SJCRH30 (cell line): ENCODE results near the gene TRIM72. TPM values are rescaled to one million over a fixed set of nuclear protein-coding genes. Genes with fewer than 3 reads are reported as not detected.
A peak's percentile ranks its signal among the peaks of the same experiment; 100 is the strongest.
"Not testable (repeated sequence)": the region's sequence is repeated elsewhere in the genome, so short reads cannot be mapped to it uniquely, and the experiment has no call there.

ENCODE experiments used
- DNase-seq, 2 experiments: peaks; one replicate each; pipeline ENCODE4 v3.0.0-alpha.2; 2015 to 2020
- H3K27ac ChIP-seq: fragments of 250-450 bp; sonication (Bioruptor Pico); 2 replicates; pipeline ENCODE4 v1.5.1; 2020; ENCODE audit warnings: mild to moderate bottlenecking, moderate library complexity
- H3K27me3 ChIP-seq: fragments of 250-450 bp; sonication (Bioruptor Pico); 2 replicates; pipeline ENCODE4 v1.5.1; 2020; ENCODE audit warnings: mild to moderate bottlenecking, moderate library complexity
- H3K36me3 ChIP-seq: fragments of 250-450 bp; sonication (Bioruptor Pico); 2 replicates; pipeline ENCODE4 v1.5.1; 2020; ENCODE audit warnings: mild to moderate bottlenecking, moderate library complexity
- H3K4me1 ChIP-seq: fragments of 250-450 bp; sonication (Bioruptor Pico); 2 replicates; pipeline ENCODE4 v1.5.1; 2020; ENCODE audit warnings: mild to moderate bottlenecking, moderate library complexity
- H3K4me3 ChIP-seq: fragments of 250-450 bp; sonication (Bioruptor Pico); 2 replicates; pipeline ENCODE4 v1.5.1; 2020; ENCODE audit warnings: mild to moderate bottlenecking, moderate library complexity
- H3K9me3 ChIP-seq: fragments of 250-450 bp; sonication (Bioruptor Pico); replicated peaks from 2 replicates; pipeline ENCODE4 v1.5.1; 2020; ENCODE audit warnings: mild to moderate bottlenecking, moderate library complexity
- total RNA-seq: library from RNA; depleted of rRNA; stranded (reverse); fragments of >200 nt; shearing (Covaris generic); gene quantifications from 2 replicates; pipeline ENCODE4 v1.2.3, GENCODE V29; 2014; rRNA removed

The TRIM72 gene, protein sequence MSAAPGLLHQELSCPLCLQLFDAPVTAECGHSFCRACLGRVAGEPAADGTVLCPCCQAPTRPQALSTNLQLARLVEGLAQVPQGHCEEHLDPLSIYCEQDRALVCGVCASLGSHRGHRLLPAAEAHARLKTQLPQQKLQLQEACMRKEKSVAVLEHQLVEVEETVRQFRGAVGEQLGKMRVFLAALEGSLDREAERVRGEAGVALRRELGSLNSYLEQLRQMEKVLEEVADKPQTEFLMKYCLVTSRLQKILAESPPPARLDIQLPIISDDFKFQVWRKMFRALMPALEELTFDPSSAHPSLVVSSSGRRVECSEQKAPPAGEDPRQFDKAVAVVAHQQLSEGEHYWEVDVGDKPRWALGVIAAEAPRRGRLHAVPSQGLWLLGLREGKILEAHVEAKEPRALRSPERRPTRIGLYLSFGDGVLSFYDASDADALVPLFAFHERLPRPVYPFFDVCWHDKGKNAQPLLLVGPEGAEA
- 32.5 and 33.7 TPM in 2 replicates for total RNA-seq

DNA sequence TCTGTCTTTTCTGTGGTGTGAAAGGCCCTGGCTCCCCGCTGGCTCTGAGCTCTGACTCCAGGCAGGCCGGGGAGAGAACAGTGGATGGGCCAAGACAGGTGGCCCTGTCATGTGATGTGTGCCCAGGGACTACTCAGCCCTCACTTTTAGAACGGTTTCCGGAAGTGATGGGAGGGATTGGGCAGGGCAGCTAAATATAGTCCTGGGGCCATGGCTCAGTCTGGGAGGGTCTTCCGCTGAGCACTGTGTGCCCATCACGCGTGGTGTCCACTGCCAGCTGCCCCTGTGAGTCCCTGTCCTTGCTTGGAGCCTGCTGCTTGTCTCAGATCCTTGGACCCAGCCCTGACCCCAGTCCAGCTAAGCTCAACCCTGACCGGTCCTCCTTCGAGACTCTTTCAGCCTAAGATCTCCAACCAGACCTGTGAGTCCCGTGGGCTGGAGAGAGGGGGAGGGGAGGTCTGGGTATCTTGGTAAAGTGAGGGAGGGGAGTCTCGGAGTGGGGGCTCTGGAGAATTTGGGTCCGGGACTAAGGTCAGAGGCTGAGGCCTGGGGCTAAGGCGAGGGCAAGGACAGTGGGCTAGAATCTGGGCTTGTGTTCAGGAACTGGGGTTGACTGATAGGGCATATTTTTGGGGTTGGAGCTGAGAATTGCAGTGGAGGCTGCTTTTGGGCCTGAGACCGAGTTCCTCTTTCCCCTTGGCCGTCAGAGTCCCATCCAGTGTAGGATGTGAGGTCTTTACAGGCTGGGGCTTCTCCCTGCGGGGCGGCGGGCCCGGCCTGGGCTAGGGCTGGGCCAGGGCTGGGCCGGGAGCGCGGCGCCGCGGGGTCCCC, at the start of gene TRIM72:
TSS of gene TRIM72 (plus strand) at position 243 of the 831 bp plus-strand sequence. CDS start 620 bp downstream, outside the sequence.
- Histone ChIP-seq H3K36me3 (peaks cover 19% of the 10 kb centered on the region), H3K27me3 (no peaks in the 10 kb centered on the region), H3K4me3 (peak within 1 kb of the TSS; percentile 79), H3K27ac (peak within 1 kb of the TSS; percentile 84), H3K4me1 (peaks cover 12% of the 10 kb centered on the region), H3K9me3 (no peaks in the 10 kb centered on the region)
- DNase-seq, result peak; percentile 93 to 96

- Histone ChIP-seq H3K4me3 (no peak overlapping the region), H3K36me3 (no peaks in the 10 kb centered on the region), H3K27me3 (no peaks in the 10 kb centered on the region), H3K9me3 (no peaks in the 10 kb centered on the region), H3K4me1 (no peaks in the 10 kb centered on the region; the same call in 1 of the 2 replicates), H3K27ac (no peak overlapping the region)
- no peak for DNase-seq
These were observed 46.6 kb upstream of the TRIM72 start for GRCh38 chr16:31167315-31167714.

- no peaks in the 10 kb centered on the region for H3K9me3 ChIP-seq
- no peaks in the 10 kb centered on the region; the same call in 1 of the 2 replicates for H3K4me1 ChIP-seq
- no peaks in the 10 kb centered on the region for H3K36me3 ChIP-seq
- H3K27ac ChIP-seq, result no peak overlapping the region
- no peak overlapping the region for H3K4me3 ChIP-seq
- H3K27me3 ChIP-seq, result no peaks in the 10 kb centered on the region
- no peak for DNase-seq
These were observed 45.1 kb upstream of the TRIM72 start for GRCh38 chr16:31168848-31169247.

DNA sequence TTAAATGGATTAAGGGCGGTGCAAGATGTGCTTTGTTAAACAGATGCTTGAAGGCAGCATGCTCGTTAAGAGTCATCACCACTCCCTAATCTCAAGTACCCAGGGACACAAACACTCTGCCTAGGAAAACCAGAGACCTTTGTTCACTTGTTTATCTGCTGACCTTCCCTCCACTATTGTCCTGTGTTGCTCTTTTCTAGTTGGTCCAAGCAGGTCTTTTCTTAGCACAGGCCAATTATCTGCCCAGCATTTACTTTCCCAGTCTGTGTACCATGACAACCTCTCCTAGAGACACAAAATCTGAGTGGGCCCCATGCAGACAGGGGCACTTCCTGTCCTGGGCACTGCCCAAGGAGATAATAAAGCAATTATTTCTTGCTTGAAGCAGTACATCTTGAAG, 43.9 kb upstream of the TRIM72 start:
- not testable (repeated sequence) for H3K27me3 ChIP-seq, H3K9me3 ChIP-seq, H3K27ac ChIP-seq, H3K36me3 ChIP-seq, H3K4me1 ChIP-seq, H3K4me3 ChIP-seq, DNase-seq

DNA sequence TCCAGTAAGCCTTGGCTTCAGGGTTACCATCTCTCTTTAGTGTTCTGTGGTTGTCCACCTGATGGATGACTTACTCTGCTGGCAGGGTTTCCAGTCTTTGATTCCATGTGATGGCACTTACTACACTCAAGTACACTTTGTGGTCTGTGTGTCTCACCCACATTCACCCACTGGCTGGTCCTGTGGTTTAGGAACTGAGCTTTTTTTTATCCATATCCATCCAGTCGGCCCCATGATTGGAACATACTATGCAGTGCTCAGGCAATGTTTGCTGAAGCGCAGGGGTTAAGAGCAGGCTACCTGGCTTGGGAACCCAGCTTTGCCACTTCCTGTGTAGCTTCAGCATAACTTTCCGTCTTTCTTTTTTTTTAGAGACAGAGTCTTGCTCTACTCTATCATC, 36.8 kb upstream of the TRIM72 start:
- Histone ChIP-seq H3K4me1 (peaks cover 4% of the 10 kb centered on the region), H3K4me3 (no peak overlapping the region), H3K27me3 (no peaks in the 10 kb centered on the region), H3K9me3 (no peaks in the 10 kb centered on the region), H3K36me3 (peaks cover 14% of the 10 kb centered on the region), H3K27ac (no peak overlapping the region)
- peak in 1 of 2 experiments; percentile 42 for DNase-seq

DNA sequence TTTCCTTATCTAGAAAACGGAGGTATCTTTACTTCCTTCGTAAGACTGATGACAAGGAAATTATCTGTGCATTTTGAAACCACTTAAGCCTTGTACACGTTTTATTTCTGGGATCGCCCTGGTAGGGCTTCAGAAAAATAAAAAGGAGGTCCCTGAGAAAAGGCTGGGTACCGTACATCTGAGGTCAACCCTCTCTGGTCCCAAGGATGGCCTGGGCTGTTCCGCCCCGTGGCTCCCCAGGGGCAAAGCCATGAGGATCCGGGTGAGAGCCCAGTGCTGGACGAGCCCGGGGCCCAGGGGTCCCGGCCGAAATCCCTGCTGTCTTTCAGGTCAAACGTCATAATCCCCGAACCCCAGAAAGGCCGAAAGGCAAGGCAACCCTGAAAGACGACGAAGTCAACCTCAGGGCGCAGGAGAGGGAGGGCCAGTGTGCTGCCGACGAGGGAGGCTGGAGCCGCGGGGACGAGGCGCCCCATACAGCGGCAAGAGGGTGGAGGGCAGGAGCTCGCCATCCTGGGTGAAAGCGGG, 34.6 kb upstream of the TRIM72 start:
- no peaks in the 10 kb centered on the region for H3K9me3 ChIP-seq
- no peak for DNase-seq
- peaks cover 36% of the 10 kb centered on the region for H3K36me3 ChIP-seq
- H3K27ac ChIP-seq, result peak overlapping the region; percentile 97
- H3K4me3 ChIP-seq, result peak overlapping the region; percentile 97
- peaks cover 8% of the 10 kb centered on the region for H3K4me1 ChIP-seq
- no peaks in the 10 kb centered on the region for H3K27me3 ChIP-seq

DNA sequence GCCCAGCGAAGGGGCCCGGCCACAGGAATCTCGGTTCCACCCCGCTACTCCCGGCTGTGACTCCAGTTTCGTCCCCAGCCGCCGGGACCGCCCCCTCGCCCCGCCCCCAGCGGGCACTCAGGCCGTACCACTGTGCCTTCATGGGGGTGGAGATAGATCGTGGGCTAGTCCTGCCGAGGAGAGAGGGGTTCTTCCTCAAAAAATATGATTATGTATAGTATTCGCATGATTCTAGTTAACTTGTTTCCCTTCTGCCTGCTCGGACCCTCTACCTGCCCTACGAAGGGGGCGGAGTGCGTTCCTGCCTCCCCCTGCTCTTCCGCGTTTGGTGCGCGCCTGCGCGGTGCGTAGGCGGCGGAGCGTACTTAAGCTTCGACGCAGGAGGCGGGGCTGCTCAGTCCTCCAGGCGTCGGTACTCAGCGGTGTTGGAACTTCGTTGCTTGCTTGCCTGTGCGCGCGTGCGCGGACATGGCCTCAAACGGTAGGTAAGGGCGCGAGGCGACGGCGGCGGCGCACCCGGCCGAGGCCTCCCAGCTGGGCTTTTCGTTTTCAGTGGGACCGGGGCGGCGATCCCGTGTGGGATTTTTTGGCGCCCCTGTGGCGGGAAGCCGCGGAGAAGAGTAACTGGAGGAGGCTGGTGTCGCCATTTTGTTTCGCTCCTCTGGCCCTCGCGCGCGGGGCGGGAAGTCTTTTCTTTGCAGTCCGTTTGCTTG, 34.0 kb upstream of the TRIM72 start, which contains the start of gene FUS:
TSS of gene FUS (plus strand) at position 393 of the 713 bp plus-strand sequence. CDS start at position 469, 76 bp downstream.
- Histone ChIP-seq H3K9me3 (no peaks in the 10 kb centered on the region), H3K27ac (peak within 1 kb of the TSS; percentile 97), H3K27me3 (no peaks in the 10 kb centered on the region), H3K36me3 (peaks cover 42% of the 10 kb centered on the region), H3K4me3 (peak within 1 kb of the TSS; percentile 97), H3K4me1 (peaks cover 8% of the 10 kb centered on the region)
- peak; percentile 89 to 92 for DNase-seq

GRCh38 chr16:31181102-31181830, 32.7 kb upstream of the TRIM72 start:
- Histone ChIP-seq H3K36me3 (peaks cover 56% of the 10 kb centered on the region), H3K27ac (peak overlapping the region; percentile 97)
- DNase-seq, result peak; percentile 30 to 48

GRCh38 chr16:31182391-31182790, 31.5 kb upstream of the TRIM72 start:
- no peaks in the 10 kb centered on the region for H3K27me3 ChIP-seq
- DNase-seq, result peak in 1 of 2 experiments; percentile 8
- peaks cover 13% of the 10 kb centered on the region for H3K4me1 ChIP-seq
- H3K27ac ChIP-seq, result no peak overlapping the region
- H3K9me3 ChIP-seq, result no peaks in the 10 kb centered on the region
- peaks cover 67% of the 10 kb centered on the region for H3K36me3 ChIP-seq
- H3K4me3 ChIP-seq, result peak overlapping the region; percentile 97

More at GRCh38 chr16:31181102-31181830, 32.7 kb upstream of the TRIM72 start:
- Histone ChIP-seq H3K9me3 (no peaks in the 10 kb centered on the region), H3K4me1 (peaks cover 13% of the 10 kb centered on the region), H3K4me3 (peak overlapping the region; percentile 97), H3K27me3 (no peaks in the 10 kb centered on the region)

DNA sequence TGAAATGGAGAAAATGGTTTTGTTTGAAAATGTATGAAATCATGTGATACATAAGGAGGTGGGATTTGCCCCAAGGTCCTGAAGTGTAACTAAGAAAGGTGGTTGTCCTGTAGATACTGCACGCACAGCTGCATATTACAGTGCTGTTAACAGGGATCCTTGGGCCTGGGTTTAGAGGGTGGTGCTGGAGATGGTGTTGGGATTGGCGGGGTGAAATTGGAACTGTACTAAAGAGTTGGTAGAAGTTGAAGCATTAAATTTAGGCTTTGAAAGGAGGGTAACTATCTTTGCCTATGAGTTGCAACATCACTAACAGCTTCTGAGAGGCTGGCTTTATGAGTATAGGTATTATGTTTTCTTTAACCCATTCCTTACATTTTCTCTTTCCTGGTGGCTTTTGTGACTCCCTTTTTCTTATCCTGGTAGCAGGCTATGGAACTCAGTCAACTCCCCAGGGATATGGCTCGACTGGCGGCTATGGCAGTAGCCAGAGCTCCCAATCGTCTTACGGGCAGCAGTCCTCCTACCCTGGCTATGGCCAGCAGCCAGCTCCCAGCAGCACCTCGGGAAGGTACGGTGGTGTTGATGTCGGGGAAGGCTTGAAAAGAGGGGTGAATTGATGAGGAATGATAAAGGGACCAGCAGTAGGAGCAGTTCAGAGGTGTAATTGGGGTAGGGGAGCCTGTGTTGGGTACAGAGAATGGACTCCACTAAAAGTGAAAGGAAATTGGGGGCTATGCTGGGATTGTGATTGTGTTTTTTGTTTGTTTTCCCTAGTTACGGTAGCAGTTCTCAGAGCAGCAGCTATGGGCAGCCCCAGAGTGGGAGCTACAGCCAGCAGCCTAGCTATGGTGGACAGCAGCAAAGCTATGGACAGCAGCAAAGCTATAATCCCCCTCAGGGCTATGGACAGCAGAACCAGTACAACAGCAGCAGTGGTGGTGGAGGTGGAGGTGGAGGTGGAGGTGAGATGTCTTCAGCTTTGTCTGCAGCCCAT, 30.2 kb upstream of the TRIM72 start:
- no peak overlapping the region for H3K27ac ChIP-seq
- H3K4me3 ChIP-seq, result no peak overlapping the region
- peaks cover 80% of the 10 kb centered on the region for H3K36me3 ChIP-seq
- peaks cover 13% of the 10 kb centered on the region for H3K4me1 ChIP-seq
- H3K9me3 ChIP-seq, result no peaks in the 10 kb centered on the region
- no peak for DNase-seq
- no peaks in the 10 kb centered on the region for H3K27me3 ChIP-seq

DNA sequence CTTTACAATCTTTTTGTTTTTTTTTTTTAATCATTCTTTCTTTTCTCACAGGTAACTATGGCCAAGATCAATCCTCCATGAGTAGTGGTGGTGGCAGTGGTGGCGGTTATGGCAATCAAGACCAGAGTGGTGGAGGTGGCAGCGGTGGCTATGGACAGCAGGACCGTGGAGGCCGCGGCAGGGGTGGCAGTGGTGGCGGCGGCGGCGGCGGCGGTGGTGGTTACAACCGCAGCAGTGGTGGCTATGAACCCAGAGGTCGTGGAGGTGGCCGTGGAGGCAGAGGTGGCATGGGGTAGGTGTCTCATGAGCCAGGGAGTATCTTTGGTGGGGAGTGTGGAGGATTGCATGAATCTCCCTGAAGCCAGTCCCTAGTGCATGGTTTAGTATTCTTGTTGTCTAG, 29.0 kb upstream of the TRIM72 start:
- no peaks in the 10 kb centered on the region for H3K9me3 ChIP-seq
- H3K36me3 ChIP-seq, result peaks cover 92% of the 10 kb centered on the region
- no peak overlapping the region for H3K4me3 ChIP-seq
- H3K4me1 ChIP-seq, result peaks cover 9% of the 10 kb centered on the region
- H3K27me3 ChIP-seq, result no peaks in the 10 kb centered on the region
- DNase-seq, result no peak
- H3K27ac ChIP-seq, result no peak overlapping the region

DNA sequence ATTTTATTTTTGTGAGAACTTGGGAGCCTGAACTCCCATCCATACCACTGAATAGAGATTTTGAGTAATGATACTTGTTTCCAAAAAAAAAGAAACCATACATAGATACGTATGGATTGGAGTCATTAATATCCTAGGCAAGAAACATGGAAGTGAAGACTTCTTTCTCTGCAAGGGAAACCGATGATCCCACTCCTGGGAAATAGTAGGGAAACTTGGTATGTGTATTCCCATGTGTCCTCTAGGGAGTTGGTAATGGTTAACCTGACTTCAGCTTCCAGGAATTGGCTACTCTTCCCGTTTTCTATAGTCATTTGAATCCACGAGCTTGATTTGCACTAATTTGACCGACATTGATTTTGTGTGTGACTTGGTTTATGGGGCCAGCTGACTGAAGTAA, 28.6 kb upstream of the TRIM72 start:
- Histone ChIP-seq H3K9me3 (no peaks in the 10 kb centered on the region), H3K27ac (no peak overlapping the region), H3K4me1 (peaks cover 9% of the 10 kb centered on the region), H3K27me3 (no peaks in the 10 kb centered on the region), H3K4me3 (no peak overlapping the region), H3K36me3 (peaks cover 96% of the 10 kb centered on the region)
- no peak for DNase-seq

GRCh38 chr16:31186176-31186575, 27.7 kb upstream of the TRIM72 start:
- no peaks in the 10 kb centered on the region for H3K27me3 ChIP-seq
- H3K27ac ChIP-seq, result no peak overlapping the region
- H3K4me1 ChIP-seq, result peaks cover 9% of the 10 kb centered on the region
- no peak for DNase-seq
- no peaks in the 10 kb centered on the region for H3K9me3 ChIP-seq
- peaks cover 100% of the 10 kb centered on the region for H3K36me3 ChIP-seq
- H3K4me3 ChIP-seq, result no peak overlapping the region
